Measurements from ENCODE around the gene AKIP1.
"Not testable (repeated sequence)": the region's sequence is repeated elsewhere in the genome, so short reads cannot be mapped to it uniquely, and the experiment has no call there.

Gene AKIP1

DNA sequence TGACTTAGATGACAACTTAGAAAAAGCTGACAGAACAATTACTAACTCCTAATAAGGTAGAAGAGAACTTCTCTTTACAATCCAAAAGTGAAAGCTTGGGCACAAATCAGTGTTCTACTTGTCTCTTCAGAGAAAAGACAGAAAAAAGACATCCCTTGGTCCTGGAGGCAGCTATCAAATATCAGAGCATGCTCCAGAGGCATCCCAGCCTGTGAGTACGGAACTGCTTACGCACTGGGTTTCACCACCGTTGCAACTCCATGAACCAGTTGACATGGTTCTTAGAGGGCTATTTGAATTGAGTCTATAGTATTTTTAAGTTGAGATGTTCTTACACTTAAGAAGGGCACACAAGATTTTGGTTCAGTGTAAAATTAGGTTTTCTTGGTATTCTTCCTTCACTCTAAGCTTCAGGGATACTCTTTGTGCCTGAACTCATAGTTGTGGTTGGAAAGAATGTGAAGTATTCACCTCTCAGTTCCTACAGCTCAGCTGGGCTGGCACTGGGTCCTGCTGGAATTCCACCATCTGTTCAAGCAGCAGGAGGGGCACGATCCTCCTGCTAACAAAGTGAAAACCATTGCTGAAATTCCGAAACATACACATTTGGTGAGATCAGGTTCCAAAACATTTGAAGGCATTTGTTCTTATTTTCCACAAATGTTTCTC, 6.3 kb downstream of the AKIP1 start:
- DNase-seq (ENCODE audit: low spot score): no peak

DNA sequence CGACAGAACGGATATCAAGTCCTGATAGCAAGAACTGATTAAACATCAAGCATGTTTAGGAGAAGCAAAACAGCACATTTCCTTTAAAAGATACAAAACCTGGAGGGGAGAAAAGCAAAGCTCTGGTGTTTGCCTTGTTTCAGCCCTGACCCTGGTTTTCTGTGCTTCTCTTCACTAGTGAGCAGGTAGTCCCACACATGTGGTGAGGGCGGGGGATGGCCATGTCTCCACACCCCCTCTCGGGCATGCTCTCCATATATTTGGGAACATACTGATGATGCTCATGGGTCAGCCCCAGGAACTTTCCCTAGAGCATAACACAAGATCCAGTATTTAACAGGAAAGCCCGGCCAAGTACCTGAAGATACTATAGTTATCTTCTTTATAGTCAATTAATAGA, 11.7 kb downstream of the AKIP1 start:
- no peak for DNase-seq (ENCODE audit: low spot score)

DNA sequence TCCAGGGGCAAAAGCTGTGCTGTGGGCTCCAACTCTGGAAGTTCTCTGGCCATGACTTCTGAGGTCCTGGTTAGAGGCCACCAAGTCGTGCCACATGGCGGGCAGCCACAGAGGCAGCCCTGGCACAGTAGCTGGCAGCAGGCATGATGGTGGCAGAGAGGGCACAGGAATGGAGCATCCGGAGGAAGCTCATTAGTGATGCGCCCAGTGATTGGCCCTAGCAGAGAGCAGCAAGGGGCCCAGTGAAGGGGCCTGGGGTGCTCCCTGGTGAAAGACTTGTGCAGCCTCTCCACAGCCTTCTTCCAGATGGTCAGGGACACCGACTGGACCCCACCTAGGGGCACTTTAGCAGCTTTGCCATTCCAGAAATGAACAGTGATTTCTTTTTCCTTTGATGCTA, 14.7 kb downstream of the AKIP1 start:
- DNase-seq (ENCODE audit: low spot score): no peak

DNA sequence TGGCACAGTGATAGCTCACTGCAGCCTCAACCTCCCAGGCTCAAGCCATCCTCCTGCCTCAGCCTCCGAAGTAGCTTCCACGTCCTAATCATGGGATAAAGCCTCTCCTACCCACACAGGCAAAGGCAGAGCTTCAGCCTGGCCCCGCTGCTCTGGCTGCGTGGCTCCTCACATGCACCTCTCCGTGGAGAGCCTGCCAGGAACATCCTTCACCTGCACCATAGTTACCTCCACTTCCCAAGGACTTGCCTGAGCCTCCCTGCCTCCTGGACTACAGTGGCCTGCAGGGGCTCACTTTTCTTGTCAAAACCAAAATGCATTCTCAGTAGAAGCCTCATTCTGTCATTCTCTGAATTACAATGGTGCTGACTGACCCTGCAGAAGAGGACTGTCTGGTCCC, 15.2 kb downstream of the AKIP1 start:
- DNase-seq (ENCODE audit: low spot score): no peak

DNA sequence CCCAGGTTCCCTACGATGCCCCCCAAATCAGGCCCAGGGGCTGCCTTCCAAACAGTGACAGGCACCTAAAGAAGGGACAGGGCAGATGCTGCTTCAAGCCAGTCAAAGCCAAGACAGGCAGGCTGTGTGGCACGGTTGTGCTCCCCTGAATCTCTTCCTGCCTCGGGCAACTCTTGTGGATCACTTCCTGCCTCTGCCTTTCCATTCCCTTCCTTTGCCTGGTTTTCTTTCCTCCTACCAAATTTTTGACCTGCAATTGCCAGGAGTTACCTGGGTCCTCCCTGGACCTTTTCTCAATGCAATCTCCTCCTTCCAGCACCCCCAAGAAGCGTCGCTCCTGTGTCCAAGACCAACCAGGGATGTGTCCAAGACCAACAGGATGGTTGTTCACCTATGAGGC, 16.2 kb downstream of the AKIP1 start:
- DNase-seq (ENCODE audit: low spot score): no peak

DNA sequence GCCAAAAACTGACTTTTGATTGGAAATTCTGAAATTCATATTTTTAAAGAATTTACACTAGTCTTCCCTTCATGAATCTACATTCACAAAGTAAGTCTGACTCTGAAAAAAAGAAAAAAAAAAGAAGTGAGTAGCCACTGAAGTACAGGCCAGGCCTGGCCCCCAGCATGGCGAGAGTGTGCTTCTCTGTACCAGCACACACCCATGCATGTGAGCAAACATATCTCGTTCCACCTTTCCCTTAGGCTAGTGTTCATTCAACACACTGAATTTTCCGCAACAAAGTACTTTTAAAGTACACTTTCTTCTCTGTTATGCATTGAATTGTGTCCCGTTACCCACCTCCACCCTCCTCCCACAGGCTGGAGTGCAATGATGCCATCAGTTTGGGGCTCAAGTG, 17.2 kb downstream of the AKIP1 start:
- no peak for DNase-seq (ENCODE audit: low spot score)

DNA sequence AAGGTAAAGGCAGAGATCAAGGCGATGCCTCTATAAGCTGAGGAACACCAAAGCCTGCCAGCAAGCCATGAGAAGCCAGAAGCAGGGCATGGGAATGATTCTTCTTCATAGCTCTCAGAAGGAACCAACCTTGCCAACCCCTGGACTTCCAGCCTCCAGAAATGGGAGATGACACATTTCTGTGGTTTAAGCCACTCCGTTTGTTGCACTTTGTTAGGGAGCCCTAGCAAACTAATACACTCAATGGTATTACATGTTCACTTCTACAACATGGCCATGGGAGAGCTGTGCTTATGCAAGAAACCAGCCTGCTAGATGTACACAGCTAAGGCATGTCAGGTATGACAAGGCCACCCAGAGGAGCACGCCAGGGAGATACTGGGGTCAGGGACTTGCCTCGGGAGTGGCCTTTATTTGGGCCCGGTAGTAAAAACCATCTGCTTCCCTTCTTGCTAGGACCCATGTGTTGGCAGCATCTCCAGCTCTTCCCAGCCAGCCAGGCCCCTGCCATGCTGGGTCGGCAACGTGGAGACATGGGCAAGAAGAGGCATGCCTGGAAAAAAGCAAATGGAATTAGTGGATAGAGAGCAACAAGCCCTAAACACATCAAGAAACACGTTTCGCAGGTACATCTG, 18.1 kb downstream of the AKIP1 start:
- DNase-seq (ENCODE audit: low spot score): no peak

DNA sequence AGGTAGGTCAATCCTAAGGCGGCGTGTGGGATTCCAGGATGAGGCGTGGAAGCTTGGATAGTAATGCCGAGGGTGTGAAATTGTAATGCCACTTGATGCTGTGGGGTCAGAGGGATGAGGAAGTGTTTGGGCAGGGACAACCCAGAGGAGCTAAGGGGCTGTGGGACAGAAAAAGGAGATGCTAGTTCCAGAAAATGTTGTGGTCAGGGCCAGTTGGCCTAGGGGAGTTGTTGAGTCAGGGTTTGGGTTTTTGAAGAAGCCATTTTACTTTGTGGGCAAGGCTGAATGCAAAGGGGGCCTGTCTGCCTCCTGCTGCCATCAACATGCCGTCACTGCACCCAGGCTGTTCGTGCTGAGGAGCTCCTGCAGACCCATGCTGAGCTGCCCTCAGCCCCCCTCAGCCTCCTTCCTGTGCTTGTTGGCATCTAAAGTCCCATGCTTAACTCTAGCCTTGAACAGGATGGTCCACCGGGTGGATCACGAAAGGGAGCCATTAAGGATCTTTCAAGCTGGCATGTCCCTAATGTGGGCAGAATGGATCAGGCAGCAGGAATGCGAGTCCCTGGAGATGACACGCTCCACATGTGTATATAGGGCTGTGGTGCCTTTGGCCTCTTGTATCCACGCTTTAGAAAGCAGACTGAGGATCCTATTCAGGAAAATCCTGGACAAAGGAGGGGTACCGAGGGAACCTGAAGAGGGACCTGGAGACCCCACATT, 19.6 kb downstream of the AKIP1 start:
- DNase-seq (ENCODE audit: low spot score): no peak

DNA sequence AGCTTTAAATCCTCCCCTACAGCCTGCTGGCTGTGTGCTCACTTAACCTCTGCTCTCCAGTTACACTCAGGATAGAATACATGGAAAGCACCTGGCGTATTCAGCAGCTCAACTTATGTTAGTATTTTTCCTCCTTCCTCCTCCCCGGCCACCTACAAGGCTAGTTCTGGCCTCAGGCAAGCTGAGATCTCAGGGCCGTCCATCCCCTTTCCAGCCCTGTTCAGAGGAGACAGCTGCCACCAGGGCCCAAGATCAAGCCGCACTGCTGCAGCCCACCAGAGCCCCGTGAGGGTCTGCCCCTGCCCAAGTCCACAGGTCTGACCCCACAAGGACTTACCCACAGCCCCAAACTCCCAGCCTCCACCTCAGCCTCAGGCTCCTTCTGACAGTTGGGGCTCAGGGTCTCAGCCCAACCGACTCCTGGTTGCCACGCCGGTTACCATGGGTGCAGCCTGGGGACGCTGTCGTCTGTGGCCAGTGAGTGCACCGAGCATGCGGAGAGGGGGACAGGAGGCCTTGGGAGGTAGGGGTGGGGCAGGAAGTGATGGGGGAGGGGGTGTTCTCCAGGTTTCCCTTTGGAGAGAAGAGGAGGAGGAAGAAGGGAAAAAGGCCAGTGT, 21.7 kb downstream of the AKIP1 start, which contains the start of gene C11orf16:
Gene C11orf16 (minus strand): TSS at position 384 of the 617 bp plus-strand sequence. CDS start 639 bp downstream, outside the sequence.
- no peak for DNase-seq (ENCODE audit: low spot score)

DNA sequence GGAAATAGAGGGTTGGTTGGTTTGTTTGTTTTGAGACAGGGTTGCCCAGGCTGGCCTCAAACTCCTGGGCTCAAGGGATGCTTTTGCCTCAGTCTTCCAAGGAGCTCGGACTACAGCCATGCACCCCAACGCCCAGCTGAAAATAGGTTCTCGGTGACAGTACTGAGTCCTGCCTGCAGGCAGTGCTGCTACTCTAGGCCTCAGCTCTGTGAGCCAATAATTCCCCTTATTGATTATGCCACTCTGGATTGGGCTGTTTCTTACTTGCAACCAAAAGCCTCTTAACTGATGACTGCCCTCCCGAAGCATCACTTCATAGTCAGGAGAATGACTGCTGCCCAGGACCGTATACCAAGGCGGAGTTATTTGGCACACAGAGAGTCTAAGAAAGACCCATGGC, 22.9 kb downstream of the AKIP1 start:
- DNase-seq (ENCODE audit: low spot score): no peak

DNA sequence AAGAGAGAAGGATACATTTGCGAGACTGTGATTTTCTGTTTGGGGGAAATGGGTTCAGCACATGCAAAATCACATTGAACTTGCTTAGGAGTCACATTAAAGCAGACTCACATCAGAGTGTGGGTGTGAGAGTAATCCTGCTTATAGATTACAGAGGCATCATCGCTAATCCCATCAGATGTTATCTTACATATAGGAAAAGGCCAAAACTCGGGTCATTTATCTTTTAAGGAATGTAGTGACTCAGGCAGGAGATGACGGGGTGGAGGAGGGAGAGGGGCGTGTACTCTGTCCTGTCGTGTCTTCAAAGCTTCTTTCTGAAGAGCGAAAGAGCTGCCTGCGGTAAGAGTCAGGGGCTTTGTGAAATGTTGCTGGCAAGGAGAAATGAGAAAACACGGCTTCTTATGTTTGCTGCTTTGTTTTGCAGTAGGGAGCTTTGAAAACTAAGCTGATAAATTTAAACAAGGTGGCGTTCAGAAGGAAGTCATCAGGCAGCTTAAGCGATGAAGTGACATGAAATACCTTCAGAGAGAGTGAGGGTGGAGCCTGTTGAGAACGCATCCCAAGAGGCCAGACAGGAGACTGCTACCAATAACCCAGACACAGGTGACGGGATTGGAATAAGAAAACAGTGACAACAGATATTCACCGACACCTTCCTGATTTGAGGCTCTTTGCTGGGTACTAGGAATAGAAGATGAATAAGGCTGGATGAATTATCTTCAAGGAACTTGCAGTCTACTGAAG, 23.9 kb downstream of the AKIP1 start:
- no peak for DNase-seq (ENCODE audit: low spot score)

DNA sequence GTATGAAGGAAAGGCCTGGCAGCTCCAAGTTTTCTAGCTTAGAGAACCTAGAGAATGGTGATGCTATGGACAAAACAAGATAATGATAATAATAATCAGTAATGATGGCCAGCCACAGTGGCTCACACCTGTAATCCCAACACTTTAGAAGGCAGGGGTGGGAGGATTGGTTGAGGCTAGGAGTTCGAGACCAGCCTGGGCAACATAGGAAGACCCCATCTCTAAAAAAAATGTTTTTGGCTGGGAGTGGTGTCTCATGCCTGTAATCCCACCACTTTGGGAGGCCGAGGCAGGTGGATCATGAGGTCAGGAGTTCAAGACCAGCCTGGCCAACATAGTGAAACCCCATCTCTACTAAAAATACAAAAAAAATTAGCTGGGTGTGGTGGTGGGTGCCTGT, 24.8 kb downstream of the AKIP1 start:
- not testable (repeated sequence) for DNase-seq (ENCODE audit: low spot score)

DNA sequence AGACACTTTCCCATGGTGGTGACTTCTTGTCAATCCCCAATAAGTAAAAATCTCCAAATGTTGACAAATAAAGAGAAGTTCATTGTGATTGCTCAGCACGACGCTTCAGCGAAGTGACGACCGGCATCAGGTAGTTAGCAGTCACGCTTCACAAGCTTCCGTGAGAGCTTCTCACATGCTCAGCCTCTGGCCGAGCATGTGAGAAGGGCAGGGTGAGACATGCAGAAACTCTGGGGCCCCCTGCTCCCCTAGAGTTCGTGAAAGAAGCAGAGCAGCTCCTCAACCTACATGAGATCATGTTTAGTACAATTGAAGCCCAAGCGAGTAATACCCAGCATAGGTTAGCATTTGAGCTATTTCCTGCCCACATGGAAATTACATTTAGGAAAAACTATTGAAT, 26.2 kb downstream of the AKIP1 start:
- DNase-seq (ENCODE audit: low spot score): no peak

DNA sequence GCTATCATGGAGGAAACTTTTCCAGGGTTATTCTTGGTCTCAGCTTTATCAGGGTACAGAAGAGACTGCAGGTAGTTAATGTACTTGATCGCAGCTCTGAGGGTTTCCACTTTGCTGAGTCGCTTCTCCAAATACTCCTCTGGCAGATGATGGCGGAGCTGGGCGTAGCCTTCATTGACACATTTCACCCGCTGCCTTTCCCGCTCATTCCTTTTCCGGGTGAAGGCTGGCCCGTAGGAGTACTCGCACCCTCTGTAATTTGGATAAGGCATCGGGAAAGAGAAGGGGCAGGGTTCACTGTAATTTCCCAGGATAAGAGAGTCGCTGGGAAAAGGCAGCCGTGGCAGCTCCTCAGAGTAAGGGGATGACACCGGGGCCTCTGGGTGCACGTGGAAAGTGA, 26.7 kb downstream of the AKIP1 start:
- DNase-seq (ENCODE audit: low spot score): no peak

DNA sequence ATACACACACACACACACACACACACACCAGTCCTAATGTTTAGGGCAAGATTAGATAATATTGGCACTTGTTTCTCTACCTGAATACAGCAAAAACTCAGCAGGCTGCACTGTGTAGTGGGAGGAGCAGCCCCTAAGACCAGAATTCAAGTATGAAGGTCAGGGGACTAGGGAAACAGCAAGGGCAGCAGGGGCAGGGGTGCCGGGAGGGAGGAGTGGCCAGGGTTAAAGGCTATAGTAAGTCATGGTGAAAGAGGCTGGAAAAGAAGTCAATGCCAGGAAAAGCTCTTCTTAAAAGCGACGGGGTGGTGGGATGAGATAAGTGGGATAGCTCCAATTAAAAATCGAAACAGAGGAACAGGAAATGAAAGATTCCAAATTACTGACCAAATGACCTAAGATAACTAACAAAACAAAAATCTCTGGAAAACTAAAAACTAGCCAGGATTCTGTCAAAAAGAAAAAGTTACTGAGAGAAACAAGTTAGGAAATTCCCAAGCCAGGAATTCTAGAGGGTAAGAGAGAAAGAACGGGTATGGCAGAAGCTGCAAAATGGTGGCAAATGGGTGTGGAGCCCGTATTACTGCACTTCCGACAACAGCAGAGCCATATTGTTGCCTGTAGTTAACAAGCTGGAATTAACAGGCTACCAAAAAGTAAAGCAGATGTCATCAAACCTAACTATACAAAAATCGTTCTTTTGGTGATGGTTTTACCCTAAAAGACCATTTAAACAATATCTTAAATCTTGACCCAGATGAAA, 30.5 kb downstream of the AKIP1 start:
- no peak for DNase-seq (ENCODE audit: low spot score)

DNA sequence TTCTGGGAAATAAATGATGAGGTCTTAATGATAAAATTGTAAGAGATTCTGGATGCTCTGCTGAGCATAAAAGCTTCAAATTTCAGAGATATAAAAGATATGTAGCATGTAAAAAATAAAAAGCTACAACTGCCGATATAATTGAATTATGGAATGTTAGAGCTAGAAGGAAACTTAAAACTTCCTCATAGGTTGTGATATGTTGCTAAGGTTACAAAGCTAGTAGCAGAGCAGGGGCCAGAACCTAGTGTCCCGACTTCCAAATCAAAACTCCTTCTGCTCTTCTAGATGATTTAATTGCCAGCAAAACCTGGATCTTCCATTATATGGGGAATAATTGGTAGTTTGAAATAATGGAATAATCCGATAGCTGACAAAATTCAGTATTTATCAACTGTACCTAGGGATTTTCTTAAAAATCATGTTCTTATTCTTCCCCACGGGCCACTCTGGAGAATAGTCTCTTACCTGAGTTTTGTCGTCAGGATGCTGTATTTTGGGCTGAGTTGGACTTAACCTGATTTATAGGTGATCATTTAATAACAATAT, 31.6 kb downstream of the AKIP1 start, which contains the start of gene ASCL3:
Gene ASCL3 (minus strand): TSS at position 499 of the 549 bp plus-strand sequence. CDS start 4,855 bp downstream, outside the sequence.
- DNase-seq (ENCODE audit: low spot score): no peak

DNA sequence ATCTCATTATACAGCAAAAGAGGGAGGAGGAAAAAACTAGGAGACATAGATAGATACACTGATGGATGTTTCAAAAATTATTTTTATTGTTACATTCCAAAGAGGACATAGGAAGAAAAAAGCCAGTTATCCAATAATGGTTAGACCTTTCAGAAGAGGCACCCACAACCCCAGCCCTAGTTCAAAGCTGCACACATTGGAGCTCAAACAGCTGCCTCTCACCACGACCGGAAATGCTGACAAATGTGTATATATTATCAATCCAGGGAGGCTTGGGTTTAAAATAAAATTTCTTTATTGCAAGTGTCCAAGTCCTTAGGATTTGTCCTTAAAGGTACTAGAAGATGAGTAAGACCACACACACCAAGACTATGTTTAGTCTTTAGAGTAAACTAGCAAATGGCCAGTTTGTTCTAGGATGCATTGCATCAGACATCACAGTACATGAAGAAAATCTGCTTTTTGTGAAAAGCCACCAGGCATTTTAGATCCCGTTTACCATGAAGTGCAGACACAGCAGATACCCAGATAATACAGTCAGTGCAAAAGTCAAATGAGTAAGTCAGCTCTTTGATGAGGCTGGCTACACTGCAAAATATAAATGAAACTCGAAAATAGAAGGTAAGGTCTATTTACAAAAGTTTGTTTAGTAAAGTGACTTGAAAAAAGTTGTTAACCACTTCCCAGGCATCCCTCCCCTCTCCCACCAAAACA, 36.4 kb downstream of the AKIP1 start:
- no peak for DNase-seq (ENCODE audit: low spot score)

DNA sequence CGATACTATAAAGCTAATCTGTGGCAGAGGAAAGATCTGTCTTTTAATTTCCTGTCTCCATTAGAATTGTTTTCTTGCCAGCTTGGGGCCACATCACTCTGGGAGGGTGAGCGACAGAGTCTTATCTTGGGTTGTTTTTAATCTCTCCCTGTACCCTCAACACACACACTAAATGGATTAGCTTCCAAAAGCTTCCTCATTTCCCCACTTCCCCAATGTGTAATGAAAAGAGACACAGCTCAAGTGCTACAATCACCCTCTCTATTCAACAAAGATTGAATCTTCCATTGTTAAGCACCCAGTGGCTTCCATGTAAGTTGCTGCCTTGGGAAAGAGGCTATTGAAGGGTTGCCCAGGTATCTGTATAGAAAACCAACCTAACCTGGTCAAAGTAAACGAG, 37.9 kb downstream of the AKIP1 start:
- no peak for DNase-seq (ENCODE audit: low spot score)

DNA sequence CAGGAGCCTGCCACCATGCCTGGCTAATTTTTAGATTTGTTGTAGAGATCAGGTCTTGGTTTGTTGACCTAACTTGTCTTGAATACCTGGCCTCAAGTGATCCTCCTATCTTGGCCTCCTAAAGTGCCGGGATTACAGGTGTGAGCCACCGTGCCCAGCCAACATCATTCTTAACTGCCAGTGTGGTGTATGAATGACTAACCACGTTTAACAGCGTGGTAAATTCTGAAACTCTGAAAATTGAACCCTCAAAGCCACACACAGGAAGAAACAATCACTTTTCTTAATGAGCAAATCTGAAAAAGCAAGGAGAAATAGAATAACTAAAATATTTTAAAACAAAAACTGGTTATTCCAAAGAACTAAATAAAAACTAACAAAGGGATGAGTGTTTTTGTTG, 45.9 kb downstream of the AKIP1 start:
- DNase-seq (ENCODE audit: low spot score): no peak

DNA sequence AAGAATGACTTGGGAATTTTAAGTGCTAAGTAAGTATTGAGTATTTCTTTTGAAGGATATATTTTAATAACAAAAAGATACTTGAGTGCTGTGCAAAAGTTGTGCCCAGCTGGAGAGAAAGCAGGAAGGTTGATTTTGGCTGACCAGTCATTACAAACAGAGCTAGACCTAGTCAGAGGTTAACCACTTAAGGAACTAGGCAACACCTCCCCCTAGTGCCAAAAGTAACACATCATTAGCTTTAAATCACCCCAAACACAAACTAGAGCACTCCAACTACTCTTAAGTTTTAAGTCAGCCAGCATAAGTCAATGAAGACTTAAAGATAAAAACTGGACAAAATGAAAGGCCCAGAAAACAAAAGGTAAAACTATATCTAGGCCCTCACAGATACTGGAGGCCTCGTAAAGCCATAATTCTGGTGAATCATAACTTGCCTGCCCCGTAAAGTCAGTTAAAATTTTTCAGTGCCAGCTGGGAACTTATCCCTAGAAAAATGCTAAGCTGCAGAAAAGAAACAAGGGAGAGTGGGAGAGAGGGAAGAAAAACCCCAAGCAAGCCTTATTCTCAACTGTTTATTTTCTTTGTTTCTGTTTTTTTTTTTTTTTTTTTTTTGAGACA, 48.7 kb downstream of the AKIP1 start:
- DNase-seq (ENCODE audit: low spot score): peak; percentile 76

Measured in pons (tissue), 1 donor.